A673 (cell line): ENCODE data around the gene ADGRB2.

ENCODE experiments used
- EZH2 ChIP-seq: fragments of 200-600 bp; sonication (generic); IDR thresholded peaks from 2 replicates; pipeline ENCODE4 v1.6.1; 2017; ENCODE audit warnings: borderline replicate concordance, low read depth, mild to moderate bottlenecking, mixed read lengths, antibody characterized with exemption, low read length; ENCODE audit not compliant: poor library complexity, severe bottlenecking
- TF ChIP-seq, protein P1 (sequence below): fragments of 300-800, 200-600 bp; sonication (generic); conservative IDR thresholded peaks from 2 replicates; pipeline ENCODE4 v1.5.1; 2017; ENCODE audit warnings: low read depth, mild to moderate bottlenecking, antibody characterized with exemption, low read length, moderate library complexity, mixed read lengths

DNA sequence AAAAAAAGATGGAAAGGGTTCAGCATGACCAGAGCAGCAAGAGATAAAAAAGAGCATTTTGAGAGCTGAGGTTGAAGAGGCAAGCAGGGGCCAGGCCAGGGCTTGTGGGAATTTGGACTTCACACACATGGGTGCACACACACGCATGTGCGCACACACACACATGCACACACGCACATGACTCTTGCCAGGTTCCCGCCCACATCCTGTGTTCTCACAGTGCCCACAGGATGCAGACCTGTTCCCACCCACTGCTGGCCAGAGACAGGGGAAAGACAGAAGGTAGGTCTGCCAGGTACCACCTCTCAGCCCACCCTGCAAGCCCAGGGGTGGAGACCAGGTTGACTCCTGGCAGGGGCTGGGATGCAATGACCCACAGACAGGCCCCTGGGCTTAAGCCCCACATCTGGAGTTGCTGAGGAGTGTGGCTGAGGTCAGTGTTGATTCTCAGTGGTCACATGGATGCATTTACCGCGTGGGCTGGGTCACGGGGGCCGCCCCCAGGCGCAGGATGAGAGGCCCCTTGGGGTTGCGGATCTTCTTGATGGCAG, 64.7 kb downstream of the ADGRB2 start:
- TF ChIP-seq, protein P1, sequence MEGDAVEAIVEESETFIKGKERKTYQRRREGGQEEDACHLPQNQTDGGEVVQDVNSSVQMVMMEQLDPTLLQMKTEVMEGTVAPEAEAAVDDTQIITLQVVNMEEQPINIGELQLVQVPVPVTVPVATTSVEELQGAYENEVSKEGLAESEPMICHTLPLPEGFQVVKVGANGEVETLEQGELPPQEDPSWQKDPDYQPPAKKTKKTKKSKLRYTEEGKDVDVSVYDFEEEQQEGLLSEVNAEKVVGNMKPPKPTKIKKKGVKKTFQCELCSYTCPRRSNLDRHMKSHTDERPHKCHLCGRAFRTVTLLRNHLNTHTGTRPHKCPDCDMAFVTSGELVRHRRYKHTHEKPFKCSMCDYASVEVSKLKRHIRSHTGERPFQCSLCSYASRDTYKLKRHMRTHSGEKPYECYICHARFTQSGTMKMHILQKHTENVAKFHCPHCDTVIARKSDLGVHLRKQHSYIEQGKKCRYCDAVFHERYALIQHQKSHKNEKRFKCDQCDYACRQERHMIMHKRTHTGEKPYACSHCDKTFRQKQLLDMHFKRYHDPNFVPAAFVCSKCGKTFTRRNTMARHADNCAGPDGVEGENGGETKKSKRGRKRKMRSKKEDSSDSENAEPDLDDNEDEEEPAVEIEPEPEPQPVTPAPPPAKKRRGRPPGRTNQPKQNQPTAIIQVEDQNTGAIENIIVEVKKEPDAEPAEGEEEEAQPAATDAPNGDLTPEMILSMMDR = no peak
- no peak for TF ChIP-seq EZH2
